Small intestine (tissue), 7 donors: ENCODE data around the gene GALNT18. TPM values are rescaled to one million over a fixed set of nuclear protein-coding genes. Genes with fewer than 3 reads are reported as not detected.

Source experiments
- DNase-seq, 2 donors: peaks; one replicate each; pipeline versions ENCODE4 v3.0.0 to v3.0.0-alpha.2; 2013
- FAIRE-seq: peaks from 2 replicates; lab custom pipeline; 2012; peaks lifted over from hg19 to GRCh38; lab: Jason Lieb, UNC
- H3K27ac ChIP-seq, 3 donors: one replicate each; pipeline ENCODE4 v1.5.1; 2013; ENCODE audit warnings: low read length in 2 of 3, mild to moderate bottlenecking in 2 of 3, control low read depth in 1 of 3, inconsistent platforms in 1 of 3, low read depth in 1 of 3, moderate library complexity in 1 of 3
- H3K27me3 ChIP-seq, 3 donors: one replicate each; pipeline ENCODE4 v1.6.1; 2013; ENCODE audit warnings: low read length in 3 of 3, inconsistent platforms in 1 of 3; ENCODE audit not compliant: control insufficient read depth in 3 of 3, insufficient read depth in 3 of 3
- H3K36me3 ChIP-seq, 3 donors: one replicate each; pipeline ENCODE4 v1.6.1; 2013; ENCODE audit warnings: low read length in 3 of 3, inconsistent platforms in 1 of 3, low read depth in 1 of 3, mild to moderate bottlenecking in 1 of 3, moderate library complexity in 1 of 3; ENCODE audit not compliant: control insufficient read depth in 3 of 3, insufficient read depth in 2 of 3
- H3K4me1 ChIP-seq, 3 donors: one replicate each; pipeline ENCODE4 v1.6.1; 2013; ENCODE audit warnings: low read length in 2 of 3, inconsistent platforms in 1 of 3, low read depth in 1 of 3, mild to moderate bottlenecking in 1 of 3, moderate library complexity in 1 of 3; ENCODE audit not compliant: control insufficient read depth in 3 of 3, insufficient read depth in 2 of 3
- H3K4me3 ChIP-seq, 3 donors: one replicate each; pipeline ENCODE4 v1.5.1; 2013; ENCODE audit warnings: low read length in 3 of 3, control low read depth in 1 of 3, inconsistent platforms in 1 of 3, low read depth in 1 of 3, mild to moderate bottlenecking in 1 of 3, moderate library complexity in 1 of 3
- H3K9me3 ChIP-seq, 2 donors: one replicate each; pipeline ENCODE4 v1.6.1; 2013; ENCODE audit warnings: low read depth in 1 of 2, low read length in 1 of 2; ENCODE audit not compliant: control insufficient read depth in 2 of 2, insufficient read depth in 1 of 2
- WGBS, 3 donors: extraction: QIAGEN DNeasy Blood & Tissue Kit; methylation state at CpG; one replicate each; pipeline ENCODE4 v1.1.7; 2013; 5-methylcytosine and 5-hydroxymethylcytosine counted together
- polyA plus RNA-seq, 4 donors: library from polyadenylated mRNA; stranded (reverse) in 3 of 4; unstranded in 1 of 4; fragments of 200-250 nt in 3 of 4; fragments of 120-200 nt in 1 of 4; gene quantifications; one replicate each; pipeline versions ENCODE4 v1.2.1 to v1.2.3, GENCODE V29; 2013
- donor health status: healthy with polysubstance abuse.
- donor health status: control.
- donor health status: control.
- donor health status: Bipolar disorder and iron deficiency.
- donor health status: healthy.

The GALNT18 gene
- polyA plus RNA-seq, 4 donors: 0.45 to 18.9 (median 1.5) TPM

- FAIRE-seq: no peak
- peaks cover 0 to 2% (median 0%) of the 10 kb centered on the region in 3 donors for H3K36me3 ChIP-seq
Observed at GRCh38 chr11:11320825-11321224, 301.0 kb downstream of the GALNT18 start.

GRCh38 chr11:11318961-11319360 lies 302.8 kb downstream of the GALNT18 start:
- 72 to 76% (median 76%) methylated on average over 4 of the region's 4 CpGs for WGBS, 3 donors
- Histone ChIP-seq H3K4me1 (no peaks in the 10 kb centered on the region), H3K27me3 (no peaks in the 10 kb centered on the region), H3K9me3 (no peaks in the 10 kb centered on the region), H3K36me3 (peaks cover 0 to 2% (median 0%) of the 10 kb centered on the region in 3 donors), H3K4me3 (no peak overlapping the region), H3K27ac (no peak overlapping the region)
- no peak for DNase-seq
- no peak for FAIRE-seq

More at GRCh38 chr11:11320825-11321224, 301.0 kb downstream of the GALNT18 start:
- no peak for DNase-seq
- no peak overlapping the region for H3K4me3 ChIP-seq
- H3K27me3 ChIP-seq: no peaks in the 10 kb centered on the region
- WGBS, 3 donors: 50 to 70% (median 52%) methylated on average over 2 of the region's 2 CpGs
- H3K9me3 ChIP-seq: no peaks in the 10 kb centered on the region
- no peak overlapping the region for H3K27ac ChIP-seq
- H3K4me1 ChIP-seq: no peaks in the 10 kb centered on the region

GRCh38 chr11:11318461-11318860 lies 303.3 kb downstream of the GALNT18 start:
- FAIRE-seq (no peak), DNase-seq (no peak)
- no peak overlapping the region for H3K4me3 ChIP-seq
- 90 to 95% (median 90%) methylated on average over 7 of the region's 7 CpGs for WGBS, 3 donors
- H3K36me3 ChIP-seq: peaks cover 0 to under 1% (median 0%) of the 10 kb centered on the region in 3 donors
- H3K4me1 ChIP-seq: no peaks in the 10 kb centered on the region
- no peaks in the 10 kb centered on the region for H3K27me3 ChIP-seq
- no peak overlapping the region for H3K27ac ChIP-seq
- no peaks in the 10 kb centered on the region for H3K9me3 ChIP-seq

DNA sequence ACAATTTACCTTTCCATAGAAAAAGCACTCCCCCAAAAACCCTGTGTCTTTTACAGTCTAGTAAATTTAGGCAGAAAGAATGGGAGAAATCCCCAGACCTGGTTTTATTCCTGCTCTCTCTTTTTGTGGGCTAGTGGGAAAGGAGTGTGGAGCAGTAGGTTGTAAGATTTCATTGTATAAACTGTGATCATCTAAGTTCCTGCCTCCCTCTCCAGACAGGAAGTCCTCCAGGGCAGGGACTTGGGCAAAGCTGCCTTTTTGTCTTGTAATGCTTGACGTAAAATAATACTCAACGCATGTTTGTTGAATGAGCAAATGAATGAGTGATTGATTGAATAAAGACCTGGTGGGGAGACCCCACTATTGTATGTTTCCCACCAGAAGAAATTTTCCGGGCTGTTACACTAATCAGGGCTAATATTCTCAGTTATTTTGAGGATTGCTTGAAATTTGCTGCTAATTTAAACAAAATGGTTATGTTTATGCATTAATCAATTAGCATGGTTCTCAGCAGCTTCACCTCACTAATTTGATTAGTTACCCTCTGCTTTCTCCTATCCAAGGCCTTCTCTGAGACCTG lies 305.1 kb downstream of the GALNT18 start:
- Histone ChIP-seq H3K4me3 (no peak overlapping the region), H3K36me3 (no peaks in the 10 kb centered on the region), H3K27me3 (peaks cover 0 to 4% (median 0%) of the 10 kb centered on the region in 3 donors), H3K9me3 (no peaks in the 10 kb centered on the region), H3K4me1 (no peaks in the 10 kb centered on the region), H3K27ac (no peak overlapping the region)
- DNase-seq: no peak
- 82 to 92% (median 92%) methylated on average over 3 of the region's 3 CpGs for WGBS, 3 donors
- no peak for FAIRE-seq

DNA sequence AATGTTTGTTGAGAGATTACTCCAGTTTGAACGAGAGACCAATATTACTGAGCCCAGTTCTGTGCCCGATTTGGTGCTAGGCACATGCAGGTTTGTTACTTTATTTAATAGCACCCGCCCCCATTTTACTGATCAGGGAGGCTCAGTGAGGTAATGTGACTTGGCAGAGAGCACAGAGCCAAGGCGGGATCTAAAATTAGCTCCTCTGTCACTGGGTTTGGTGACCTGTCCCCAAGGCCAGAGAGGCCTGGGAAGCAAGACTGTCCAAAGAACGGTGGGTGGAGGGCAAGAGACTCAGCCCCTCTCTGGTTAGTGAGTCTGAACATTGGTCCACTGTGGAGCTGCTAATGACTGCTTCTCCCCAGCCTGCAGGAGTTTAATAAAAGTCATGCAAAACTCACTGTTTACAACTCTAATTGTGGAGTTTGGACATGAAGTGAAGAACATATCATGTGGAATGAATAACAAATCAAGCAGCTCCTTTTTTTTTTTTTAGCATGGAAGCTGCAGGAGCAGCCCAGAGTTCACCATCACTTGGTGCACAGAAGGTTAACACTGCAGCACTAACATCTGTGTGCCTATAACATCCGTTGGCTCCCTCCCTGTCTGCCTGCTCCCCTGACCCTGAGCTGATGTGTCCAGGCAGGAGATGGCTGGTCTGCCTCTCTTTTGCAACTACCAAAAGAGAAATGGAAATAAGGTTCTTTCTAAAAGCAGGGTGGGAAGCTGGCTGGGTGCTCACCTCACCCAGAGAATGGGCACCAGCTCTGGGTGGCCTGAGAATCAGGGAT lies 307.7 kb downstream of the GALNT18 start:
- FAIRE-seq (no peak), DNase-seq (no peak)
- Histone ChIP-seq H3K27ac (no peak overlapping the region), H3K27me3 (peaks cover 0 to 4% (median 0%) of the 10 kb centered on the region in 3 donors), H3K4me1 (no peaks in the 10 kb centered on the region), H3K9me3 (no peaks in the 10 kb centered on the region), H3K36me3 (no peaks in the 10 kb centered on the region), H3K4me3 (no peak overlapping the region)
- WGBS, 3 donors: 59 to 64% (median 60%) methylated on average over 6 of the region's 6 CpGs

DNA sequence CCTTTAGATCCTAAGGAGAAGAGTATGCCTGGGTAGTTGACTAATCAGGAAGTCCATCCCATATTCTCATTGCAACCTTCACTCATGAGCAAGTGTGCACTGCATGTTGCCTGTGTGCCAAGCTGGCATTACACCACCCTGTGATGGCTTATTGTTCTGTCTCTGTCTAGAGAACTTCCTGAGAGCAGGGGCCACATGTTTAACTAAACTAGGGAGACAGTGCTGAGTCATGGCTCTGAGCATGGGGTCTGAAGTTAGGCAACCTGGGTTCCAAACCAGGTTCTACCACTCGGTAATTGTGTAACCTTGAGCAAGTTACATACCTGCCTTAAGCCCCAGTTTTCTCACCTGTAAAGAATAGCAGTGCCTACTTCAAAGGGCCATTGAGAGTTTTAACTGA lies 308.4 kb downstream of the GALNT18 start:
- DNase-seq: no peak
- H3K27ac ChIP-seq: no peak overlapping the region
- H3K36me3 ChIP-seq: no peaks in the 10 kb centered on the region
- no peak overlapping the region for H3K4me3 ChIP-seq
- no peak for FAIRE-seq
- H3K4me1 ChIP-seq: no peaks in the 10 kb centered on the region
- WGBS, 3 donors: 39 to 71% (median 43%) methylated on average over 1 of the region's 1 CpG
- no peaks in the 10 kb centered on the region for H3K9me3 ChIP-seq
- H3K27me3 ChIP-seq: peaks cover 0 to 6% (median 0%) of the 10 kb centered on the region in 3 donors

DNA sequence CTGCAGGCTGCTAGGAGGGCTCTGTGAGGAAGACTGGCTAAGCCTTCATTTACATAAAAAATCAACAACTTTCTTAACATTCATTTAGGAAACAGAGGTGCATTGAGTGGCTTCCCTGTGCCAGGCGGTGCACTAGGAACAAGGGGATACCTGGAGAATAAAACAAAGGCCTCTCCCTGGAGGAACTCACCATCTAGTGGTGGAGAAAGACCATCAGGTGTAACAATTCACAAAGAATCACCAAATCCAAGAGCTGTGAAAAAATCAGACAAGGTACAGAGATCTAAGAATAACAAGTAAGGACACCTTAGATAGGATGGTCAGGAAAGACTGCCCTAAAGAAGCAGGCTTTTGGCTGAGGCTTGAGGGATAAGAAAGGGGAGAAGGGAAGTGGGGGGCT lies 309.1 kb downstream of the GALNT18 start:
- DNase-seq (no peak), FAIRE-seq (no peak)
- H3K4me1 ChIP-seq: no peaks in the 10 kb centered on the region
- 72 to 92% (median 83%) methylated on average over 1 of the region's 1 CpG for WGBS, 3 donors
- H3K36me3 ChIP-seq: no peaks in the 10 kb centered on the region
- no peak overlapping the region for H3K27ac ChIP-seq
- peaks cover 0 to 8% (median 0%) of the 10 kb centered on the region in 3 donors for H3K27me3 ChIP-seq
- H3K4me3 ChIP-seq: no peak overlapping the region
- no peaks in the 10 kb centered on the region for H3K9me3 ChIP-seq

DNA sequence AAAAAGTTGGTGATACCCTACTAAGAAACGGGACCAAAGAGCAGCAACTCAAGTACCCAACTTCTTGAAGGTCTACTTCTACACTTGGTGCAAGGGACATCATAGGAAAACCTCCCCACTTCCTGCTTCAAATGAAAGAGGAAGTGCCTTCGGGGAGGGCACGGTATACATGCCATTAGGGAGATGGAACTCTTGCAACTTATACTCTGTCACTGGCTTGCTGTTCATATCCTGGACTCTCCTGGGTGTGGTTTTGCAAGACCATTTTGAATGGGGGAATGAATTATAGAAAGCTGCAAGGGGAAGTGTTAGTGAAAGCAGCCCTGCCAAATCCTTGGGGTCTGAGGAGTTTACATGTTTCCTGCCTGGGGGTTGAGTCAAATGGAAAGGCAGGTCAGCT lies 310.6 kb downstream of the GALNT18 start:
- no peaks in the 10 kb centered on the region for H3K36me3 ChIP-seq
- no peak overlapping the region for H3K27ac ChIP-seq
- H3K4me3 ChIP-seq: no peak overlapping the region
- no peak for FAIRE-seq
- 57 to 83% (median 57%) methylated on average over 3 of the region's 3 CpGs for WGBS, 3 donors
- no peaks in the 10 kb centered on the region for H3K9me3 ChIP-seq
- peaks cover 0 to 8% (median 0%) of the 10 kb centered on the region in 3 donors for H3K27me3 ChIP-seq
- no peak for DNase-seq
- H3K4me1 ChIP-seq: no peaks in the 10 kb centered on the region
